Measurements from ENCODE around the gene TMEM144.

TMEM144 gene

GRCh38 chr4:158176776-158177175 lies 33.5 kb upstream of the TMEM144 start:
- Mint-ChIP-seq H3K9me3 (no peaks in the 10 kb centered on the region), H3K27ac (no peak overlapping the region), H3K4me3 (no peak overlapping the region), H3K36me3 (ENCODE audit: low read depth) (no peaks in the 10 kb centered on the region), H3K4me1 (ENCODE audit: low read depth) (peaks cover 4% of the 10 kb centered on the region), H3K27me3 (peaks cover 14% of the 10 kb centered on the region)
- no peak for DNase-seq

- Mint-ChIP-seq H3K27ac (no peak overlapping the region), H3K4me1 (ENCODE audit: low read depth) (no peaks in the 10 kb centered on the region), H3K36me3 (ENCODE audit: low read depth) (no peaks in the 10 kb centered on the region), H3K9me3 (no peaks in the 10 kb centered on the region), H3K4me3 (no peak overlapping the region), H3K27me3 (peaks cover 4% of the 10 kb centered on the region)
- DNase-seq: no peak
Observed at GRCh38 chr4:158179465-158179864, 30.8 kb upstream of the TMEM144 start.

GRCh38 chr4:158181906-158182305 lies 28.4 kb upstream of the TMEM144 start:
- Mint-ChIP-seq H3K36me3 (ENCODE audit: low read depth) (no peaks in the 10 kb centered on the region), H3K4me3 (no peak overlapping the region)

GRCh38 chr4:158182736-158183135 lies 27.6 kb upstream of the TMEM144 start:
- H3K27ac Mint-ChIP-seq: no peak overlapping the region

More at GRCh38 chr4:158181906-158182305, 28.4 kb upstream of the TMEM144 start:
- Mint-ChIP-seq H3K27ac (no peak overlapping the region), H3K4me1 (ENCODE audit: low read depth) (no peaks in the 10 kb centered on the region), H3K27me3 (no peaks in the 10 kb centered on the region), H3K9me3 (no peaks in the 10 kb centered on the region)
- DNase-seq: no peak

GRCh38 chr4:158186815-158187214 lies 23.5 kb upstream of the TMEM144 start:
- Mint-ChIP-seq H3K36me3 (ENCODE audit: low read depth) (no peaks in the 10 kb centered on the region), H3K4me1 (ENCODE audit: low read depth) (no peaks in the 10 kb centered on the region), H3K4me3 (no peak overlapping the region)

More at GRCh38 chr4:158182736-158183135, 27.6 kb upstream of the TMEM144 start:
- no peaks in the 10 kb centered on the region for H3K4me1 Mint-ChIP-seq (ENCODE audit: low read depth)
- DNase-seq: no peak
- H3K9me3 Mint-ChIP-seq: no peaks in the 10 kb centered on the region
- no peaks in the 10 kb centered on the region for H3K27me3 Mint-ChIP-seq
- no peak overlapping the region for H3K4me3 Mint-ChIP-seq
- no peaks in the 10 kb centered on the region for H3K36me3 Mint-ChIP-seq (ENCODE audit: low read depth)

GRCh38 chr4:158189422-158189821 lies 20.9 kb upstream of the TMEM144 start:
- DNase-seq: no peak
- Mint-ChIP-seq H3K27me3 (no peaks in the 10 kb centered on the region), H3K9me3 (no peaks in the 10 kb centered on the region), H3K4me3 (no peak overlapping the region), H3K36me3 (ENCODE audit: low read depth) (no peaks in the 10 kb centered on the region), H3K4me1 (ENCODE audit: low read depth) (no peaks in the 10 kb centered on the region), H3K27ac (no peak overlapping the region)

More at GRCh38 chr4:158186815-158187214, 23.5 kb upstream of the TMEM144 start:
- DNase-seq: no peak
- H3K27ac Mint-ChIP-seq: no peak overlapping the region
- H3K9me3 Mint-ChIP-seq: no peaks in the 10 kb centered on the region
- H3K27me3 Mint-ChIP-seq: no peaks in the 10 kb centered on the region

GRCh38 chr4:158190718-158191117 lies 19.6 kb upstream of the TMEM144 start:
- DNase-seq: no peak
- no peaks in the 10 kb centered on the region for H3K36me3 Mint-ChIP-seq (ENCODE audit: low read depth)

GRCh38 chr4:158192439-158193158 lies 17.7 kb upstream of the TMEM144 start:
- Mint-ChIP-seq H3K9me3 (no peaks in the 10 kb centered on the region), H3K36me3 (ENCODE audit: low read depth) (no peaks in the 10 kb centered on the region), H3K27me3 (no peaks in the 10 kb centered on the region), H3K4me1 (ENCODE audit: low read depth) (no peaks in the 10 kb centered on the region), H3K4me3 (no peak overlapping the region), H3K27ac (no peak overlapping the region)
- DNase-seq: no peak

More at GRCh38 chr4:158190718-158191117, 19.6 kb upstream of the TMEM144 start:
- Mint-ChIP-seq H3K9me3 (no peaks in the 10 kb centered on the region), H3K27me3 (no peaks in the 10 kb centered on the region), H3K4me3 (no peak overlapping the region), H3K27ac (no peak overlapping the region), H3K4me1 (ENCODE audit: low read depth) (no peaks in the 10 kb centered on the region)

- no peak overlapping the region for H3K4me3 Mint-ChIP-seq
Observed at GRCh38 chr4:158193171-158193749, 17.0 kb upstream of the TMEM144 start.

GRCh38 chr4:158195297-158195696 lies 15.0 kb upstream of the TMEM144 start:
- H3K9me3 Mint-ChIP-seq: no peaks in the 10 kb centered on the region
- H3K27me3 Mint-ChIP-seq: no peaks in the 10 kb centered on the region

More at GRCh38 chr4:158193171-158193749, 17.0 kb upstream of the TMEM144 start:
- no peaks in the 10 kb centered on the region for H3K36me3 Mint-ChIP-seq (ENCODE audit: low read depth)
- DNase-seq: no peak
- H3K27ac Mint-ChIP-seq: no peak overlapping the region
- no peaks in the 10 kb centered on the region for H3K9me3 Mint-ChIP-seq
- no peaks in the 10 kb centered on the region for H3K27me3 Mint-ChIP-seq
- H3K4me1 Mint-ChIP-seq (ENCODE audit: low read depth): no peaks in the 10 kb centered on the region

GRCh38 chr4:158197194-158197776 lies 13.0 kb upstream of the TMEM144 start:
- Mint-ChIP-seq H3K9me3 (no peaks in the 10 kb centered on the region), H3K4me1 (ENCODE audit: low read depth) (no peaks in the 10 kb centered on the region), H3K36me3 (ENCODE audit: low read depth) (no peaks in the 10 kb centered on the region), H3K27ac (no peak overlapping the region), H3K27me3 (no peaks in the 10 kb centered on the region), H3K4me3 (no peak overlapping the region)
- DNase-seq: no peak

More at GRCh38 chr4:158195297-158195696, 15.0 kb upstream of the TMEM144 start:
- no peak overlapping the region for H3K27ac Mint-ChIP-seq
- H3K36me3 Mint-ChIP-seq (ENCODE audit: low read depth): no peaks in the 10 kb centered on the region
- no peaks in the 10 kb centered on the region for H3K4me1 Mint-ChIP-seq (ENCODE audit: low read depth)
- no peak overlapping the region for H3K4me3 Mint-ChIP-seq
- DNase-seq: no peak

GRCh38 chr4:158200214-158200613 lies 10.1 kb upstream of the TMEM144 start:
- no peaks in the 10 kb centered on the region for H3K4me1 Mint-ChIP-seq (ENCODE audit: low read depth)
- no peaks in the 10 kb centered on the region for H3K36me3 Mint-ChIP-seq (ENCODE audit: low read depth)
- no peak overlapping the region for H3K4me3 Mint-ChIP-seq
- H3K9me3 Mint-ChIP-seq: no peaks in the 10 kb centered on the region
- no peaks in the 10 kb centered on the region for H3K27me3 Mint-ChIP-seq
- no peak overlapping the region for H3K27ac Mint-ChIP-seq
- DNase-seq: no peak

GRCh38 chr4:158201322-158201721 lies 9.0 kb upstream of the TMEM144 start:
- no peaks in the 10 kb centered on the region for H3K27me3 Mint-ChIP-seq
- no peak for DNase-seq
- H3K36me3 Mint-ChIP-seq (ENCODE audit: low read depth): no peaks in the 10 kb centered on the region
- H3K9me3 Mint-ChIP-seq: no peaks in the 10 kb centered on the region
- no peak overlapping the region for H3K27ac Mint-ChIP-seq
- no peaks in the 10 kb centered on the region for H3K4me1 Mint-ChIP-seq (ENCODE audit: low read depth)
- H3K4me3 Mint-ChIP-seq: no peak overlapping the region

GRCh38 chr4:158201876-158202275 lies 8.4 kb upstream of the TMEM144 start:
- Mint-ChIP-seq H3K9me3 (no peaks in the 10 kb centered on the region), H3K4me3 (no peak overlapping the region), H3K27me3 (no peaks in the 10 kb centered on the region), H3K36me3 (ENCODE audit: low read depth) (no peaks in the 10 kb centered on the region), H3K27ac (no peak overlapping the region), H3K4me1 (ENCODE audit: low read depth) (no peaks in the 10 kb centered on the region)
- no peak for DNase-seq

GRCh38 chr4:158202481-158202880 lies 7.8 kb upstream of the TMEM144 start:
- no peaks in the 10 kb centered on the region for H3K36me3 Mint-ChIP-seq (ENCODE audit: low read depth)
- H3K4me3 Mint-ChIP-seq: no peak overlapping the region
- DNase-seq: no peak
- no peaks in the 10 kb centered on the region for H3K9me3 Mint-ChIP-seq
- no peaks in the 10 kb centered on the region for H3K27me3 Mint-ChIP-seq
- H3K4me1 Mint-ChIP-seq (ENCODE audit: low read depth): no peaks in the 10 kb centered on the region
- no peak overlapping the region for H3K27ac Mint-ChIP-seq

All from activated T-cell treated with anti-CD3 and anti-CD28 coated beads, Interleukin-2, amount 50 U/mL, for 24 hours (primary cell).